Epithelial cell of proximal tubule (primary cell): ENCODE results near the gene TSPAN15. TPM values are rescaled to one million over a fixed set of nuclear protein-coding genes. Genes with fewer than 3 reads are reported as not detected.
"Not testable (repeated sequence)": the region's sequence is repeated elsewhere in the genome, so short reads cannot be mapped to it uniquely, and the experiment has no call there.

Experiments
- DNase-seq: peaks from one replicate; pipeline ENCODE4 v3.0.0-alpha.2; 2011; ENCODE audit warnings: low read depth
- H3K4me3 ChIP-seq: 2 replicates; pipeline ENCODE4 v1.5.1; 2011; ENCODE audit warnings: low read depth, mild to moderate bottlenecking, low read length
- total RNA-seq: library from RNA; depleted of rRNA; stranded (reverse); fragments of >200 nt; gene quantifications from 2 replicates; pipeline ENCODE4 v1.2.3, GENCODE V29; 2015
- TF ChIP-seq, protein P1 (sequence below): conservative IDR thresholded peaks from 2 replicates; pipeline ENCODE4 v1.5.1; 2012; ENCODE audit warnings: low read depth, mild to moderate bottlenecking, low read length

Gene TSPAN15
- total RNA-seq, 1 donor from 2014 or later: 28.6 TPM

- TF ChIP-seq, protein P1, sequence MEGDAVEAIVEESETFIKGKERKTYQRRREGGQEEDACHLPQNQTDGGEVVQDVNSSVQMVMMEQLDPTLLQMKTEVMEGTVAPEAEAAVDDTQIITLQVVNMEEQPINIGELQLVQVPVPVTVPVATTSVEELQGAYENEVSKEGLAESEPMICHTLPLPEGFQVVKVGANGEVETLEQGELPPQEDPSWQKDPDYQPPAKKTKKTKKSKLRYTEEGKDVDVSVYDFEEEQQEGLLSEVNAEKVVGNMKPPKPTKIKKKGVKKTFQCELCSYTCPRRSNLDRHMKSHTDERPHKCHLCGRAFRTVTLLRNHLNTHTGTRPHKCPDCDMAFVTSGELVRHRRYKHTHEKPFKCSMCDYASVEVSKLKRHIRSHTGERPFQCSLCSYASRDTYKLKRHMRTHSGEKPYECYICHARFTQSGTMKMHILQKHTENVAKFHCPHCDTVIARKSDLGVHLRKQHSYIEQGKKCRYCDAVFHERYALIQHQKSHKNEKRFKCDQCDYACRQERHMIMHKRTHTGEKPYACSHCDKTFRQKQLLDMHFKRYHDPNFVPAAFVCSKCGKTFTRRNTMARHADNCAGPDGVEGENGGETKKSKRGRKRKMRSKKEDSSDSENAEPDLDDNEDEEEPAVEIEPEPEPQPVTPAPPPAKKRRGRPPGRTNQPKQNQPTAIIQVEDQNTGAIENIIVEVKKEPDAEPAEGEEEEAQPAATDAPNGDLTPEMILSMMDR: no peak
- no peak for DNase-seq
Measured at GRCh38 chr10:69445041-69445440, 6.2 kb upstream of the TSPAN15 start.

DNA sequence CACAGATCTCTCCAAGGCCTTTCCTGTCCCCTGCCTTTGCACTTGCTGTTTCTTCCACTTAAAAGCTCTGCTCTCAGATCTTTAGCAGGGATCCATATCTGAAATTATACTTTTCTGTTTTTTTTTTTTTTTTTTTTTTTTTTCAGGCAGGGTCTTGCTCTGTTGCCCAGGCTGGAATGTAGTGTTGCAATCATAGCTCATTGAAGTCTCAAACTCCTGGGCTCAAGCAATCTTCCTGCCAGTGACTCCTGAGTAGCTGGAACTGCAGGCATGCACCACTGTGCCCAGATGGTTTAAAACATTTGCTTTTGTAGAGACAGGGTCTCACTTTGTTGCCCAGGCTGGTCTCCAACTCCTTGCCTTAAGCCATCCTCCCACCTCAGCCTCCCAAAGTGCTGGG, 5.0 kb upstream of the TSPAN15 start:
- no peak for DNase-seq
- TF ChIP-seq, protein P1: no peak
- no peak overlapping the region for H3K4me3 ChIP-seq

More at GRCh38 chr10:69445041-69445440, 6.2 kb upstream of the TSPAN15 start:
- no peak overlapping the region for H3K4me3 ChIP-seq

DNA sequence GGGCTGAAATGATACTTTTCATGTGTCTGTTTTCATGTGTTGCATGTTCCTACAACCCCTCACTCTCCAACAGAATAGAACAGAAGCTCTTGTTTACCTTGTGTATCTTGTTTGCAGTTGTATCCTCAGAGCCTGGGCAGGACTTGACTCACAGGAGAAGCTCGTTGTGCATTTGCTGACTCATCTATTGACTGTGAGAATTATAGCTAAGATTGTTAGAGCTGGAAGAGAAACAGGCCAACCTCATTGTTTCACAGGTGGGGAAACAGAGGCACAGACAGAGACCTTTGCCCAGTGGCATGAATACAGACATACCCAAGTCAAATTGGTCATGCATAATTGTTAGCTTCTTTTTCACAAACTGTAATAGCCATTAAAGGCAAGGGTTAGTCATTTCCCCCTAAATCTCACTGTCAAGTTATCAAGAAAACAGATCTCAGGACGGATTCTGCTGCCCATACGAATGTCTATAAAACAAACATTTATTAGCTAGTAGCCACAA, 4.6 kb upstream of the TSPAN15 start:
- no peak overlapping the region for H3K4me3 ChIP-seq
- peak; percentile 95 for DNase-seq
- TF ChIP-seq, protein P1: no peak

GRCh38 chr10:69449841-69450240, 1.4 kb upstream of the TSPAN15 start:
- TF ChIP-seq, protein P1: peak; percentile 77
- H3K4me3 ChIP-seq: no peak overlapping the region
- no peak for DNase-seq

DNA sequence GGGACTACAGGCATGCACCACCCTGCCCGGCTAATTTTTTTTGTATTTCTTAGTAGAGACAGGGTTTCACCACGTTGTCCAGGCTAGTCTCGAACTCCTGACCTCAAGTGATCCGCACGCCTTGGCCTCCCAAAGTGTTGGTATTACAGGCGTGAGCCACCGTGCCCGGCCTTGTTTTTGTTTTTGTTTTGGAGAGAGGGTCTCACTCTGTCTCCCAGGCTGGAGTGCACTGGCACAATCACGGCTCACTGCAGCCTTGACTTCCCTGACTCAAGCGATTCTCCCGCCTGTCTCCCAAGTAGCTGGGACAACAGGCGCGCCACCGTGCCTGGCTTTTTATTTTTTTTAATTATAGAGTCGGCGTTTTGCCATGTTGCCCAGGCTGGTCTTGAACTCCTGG, 870 bp upstream of the TSPAN15 start:
- not testable (repeated sequence) for H3K4me3 ChIP-seq, DNase-seq

DNA sequence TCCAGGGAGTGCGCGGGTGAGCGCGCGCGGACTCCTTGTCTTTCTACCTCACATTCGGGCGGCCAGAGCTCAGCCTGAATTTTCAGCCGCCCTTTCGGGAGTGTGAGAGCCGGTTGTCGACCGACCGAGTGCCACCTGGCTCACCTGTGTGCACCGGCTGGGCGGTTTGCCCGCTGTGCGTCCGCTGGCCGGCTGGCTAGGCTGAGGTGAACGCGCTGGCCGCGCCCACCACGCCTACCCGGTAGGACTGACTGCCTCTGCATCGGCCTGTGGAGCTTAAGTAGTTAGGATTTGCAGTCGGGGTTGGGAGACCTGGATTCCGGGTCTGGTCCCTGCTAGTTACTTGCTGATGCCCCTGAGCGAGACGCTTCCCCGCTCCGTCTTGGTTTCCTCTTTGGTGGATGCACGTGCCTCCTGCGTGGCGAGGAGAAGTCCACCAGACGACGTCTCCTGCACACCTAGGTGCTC, 553 bp downstream of the TSPAN15 start:
- DNase-seq: no peak
- TF ChIP-seq, protein P1: no peak
- peak overlapping the region; percentile 94 for H3K4me3 ChIP-seq

- TF ChIP-seq, protein P1: no peak
- no peak overlapping the region for H3K4me3 ChIP-seq
- no peak for DNase-seq
Measured at GRCh38 chr10:69452676-69453415, 1.6 kb downstream of the TSPAN15 start.
